MCF 10A (cell line): ENCODE measurements around the gene NLRP5. TPM values are rescaled to one million over a fixed set of nuclear protein-coding genes. Genes with fewer than 3 reads are reported as not detected.

Experiments
- BruUV-seq: library from RNA; stranded (reverse); fragments of 400-500 nt; replicated peaks from 2 replicates; lab custom pipeline; 2021; lab: Mats Ljungman, UMichigan
- CTCF ChIA-PET: fragments of 300-600 bp; sonication (Branson Sonifier 250); formaldehyde crosslinking; extraction: SDS; loops from one replicate; lab custom pipeline; 2021; ENCODE audit warnings: antibody characterized with exemption, inconsistent platforms; lab: Yijun Ruan, JAX
- POLR2A ChIA-PET: fragments of 300-600, 350-650 bp; sonication (Branson Sonifier 250); formaldehyde crosslinking; extraction: SDS; loops from one replicate; lab custom pipeline; 2020; ENCODE audit warnings: antibody characterized with exemption, inconsistent platforms; lab: Yijun Ruan, JAX
- DNase-seq: peaks from one replicate; pipeline ENCODE4 v3.0.0-alpha.2; 2018; ENCODE audit not compliant: unreplicated experiment
- H3K27ac Mint-ChIP-seq: one replicate; pipeline ENCODE4 v1.8.0; 2022; ENCODE audit warnings: mild to moderate bottlenecking, low read depth, mixed read lengths; ENCODE audit not compliant: unreplicated experiment
- H3K27me3 Mint-ChIP-seq: one replicate; pipeline ENCODE4 v1.8.0; 2022; ENCODE audit warnings: mixed read lengths; ENCODE audit not compliant: insufficient read depth, unreplicated experiment
- H3K36me3 Mint-ChIP-seq: one replicate; pipeline ENCODE4 v1.8.0; 2022; ENCODE audit warnings: mild to moderate bottlenecking, moderate library complexity, mixed read lengths; ENCODE audit not compliant: insufficient read depth, unreplicated experiment
- H3K4me1 Mint-ChIP-seq: one replicate; pipeline ENCODE4 v1.8.0; 2022; ENCODE audit warnings: mixed read lengths; ENCODE audit not compliant: insufficient read depth, unreplicated experiment
- H3K4me3 Mint-ChIP-seq: one replicate; pipeline ENCODE4 v1.8.0; 2022; ENCODE audit warnings: mild to moderate bottlenecking, moderate library complexity, mixed read lengths; ENCODE audit not compliant: unreplicated experiment
- H3K9me3 Mint-ChIP-seq: one replicate; pipeline ENCODE4 v1.8.0; 2022; ENCODE audit warnings: mixed read lengths; ENCODE audit not compliant: unreplicated experiment
- intact Hi-C: fragments of 100-400 bp; cut with micrococcal nuclease; formaldehyde crosslinking; loops from 2 replicates; pipeline ENCODE4 v1.14.1; 2022
- total RNA-seq: library from RNA; stranded (reverse); gene quantifications from 2 replicates; pipeline ENCODE4 v1.2.3, GENCODE V29; 2022
- TF ChIP-seq, protein P1 (sequence below): fragments of 200-600 bp; IDR thresholded peaks from one replicate; pipeline ENCODE4 v1.8.0; 2022; ENCODE audit warnings: antibody characterized with exemption, mild to moderate bottlenecking; ENCODE audit not compliant: unreplicated experiment

The NLRP5 gene
- total RNA-seq, 1 experiment from 2014 or later = not detected

DNA sequence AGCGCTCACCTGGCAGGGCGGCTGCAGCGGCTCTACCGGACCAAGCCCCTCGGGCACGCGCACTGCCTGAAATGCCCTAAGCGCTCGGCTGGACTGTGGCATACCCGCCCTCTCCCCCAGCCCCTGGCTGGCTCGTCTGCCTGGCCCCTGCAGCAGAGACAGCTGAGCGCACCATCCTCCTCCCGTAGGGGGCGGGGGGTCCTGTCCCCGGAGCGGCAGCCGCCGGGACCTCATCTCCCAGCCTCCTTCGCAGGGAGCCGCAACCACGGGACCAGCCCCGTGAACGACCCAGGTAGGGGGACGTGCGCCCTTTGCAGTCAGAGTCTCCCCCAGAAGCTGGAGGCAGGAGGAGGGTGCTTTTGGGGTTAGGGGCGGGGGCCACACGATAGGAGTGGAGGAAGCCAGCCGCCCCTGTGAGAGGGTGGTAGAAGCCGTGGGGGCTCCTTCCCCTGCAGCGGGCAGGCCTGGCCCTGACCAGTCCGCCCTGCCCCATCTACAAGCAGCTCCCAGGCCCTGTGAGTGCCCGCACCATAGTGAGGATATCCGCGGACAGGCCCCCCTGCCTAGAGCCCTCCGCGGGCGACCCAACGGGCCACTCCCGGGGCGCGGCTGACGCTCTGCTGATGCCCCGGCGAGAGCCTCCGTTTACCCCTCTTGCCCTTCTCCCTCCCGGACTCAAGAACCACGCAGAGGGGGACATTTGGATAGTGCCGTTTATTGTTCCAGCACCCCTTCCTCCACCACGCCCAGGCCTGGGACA lies 100.3 kb downstream of the NLRP5 start:
- H3K4me3 Mint-ChIP-seq = no peak overlapping the region
- no peak for DNase-seq
- no peak overlapping the region for H3K27ac Mint-ChIP-seq
- no peaks in the 10 kb centered on the region for H3K27me3 Mint-ChIP-seq
- intact Hi-C loops = no loop called here
- peaks cover 33% of the 10 kb centered on the region for H3K36me3 Mint-ChIP-seq
- POLR2A ChIA-PET = no interaction called here
- TF ChIP-seq, protein P1, sequence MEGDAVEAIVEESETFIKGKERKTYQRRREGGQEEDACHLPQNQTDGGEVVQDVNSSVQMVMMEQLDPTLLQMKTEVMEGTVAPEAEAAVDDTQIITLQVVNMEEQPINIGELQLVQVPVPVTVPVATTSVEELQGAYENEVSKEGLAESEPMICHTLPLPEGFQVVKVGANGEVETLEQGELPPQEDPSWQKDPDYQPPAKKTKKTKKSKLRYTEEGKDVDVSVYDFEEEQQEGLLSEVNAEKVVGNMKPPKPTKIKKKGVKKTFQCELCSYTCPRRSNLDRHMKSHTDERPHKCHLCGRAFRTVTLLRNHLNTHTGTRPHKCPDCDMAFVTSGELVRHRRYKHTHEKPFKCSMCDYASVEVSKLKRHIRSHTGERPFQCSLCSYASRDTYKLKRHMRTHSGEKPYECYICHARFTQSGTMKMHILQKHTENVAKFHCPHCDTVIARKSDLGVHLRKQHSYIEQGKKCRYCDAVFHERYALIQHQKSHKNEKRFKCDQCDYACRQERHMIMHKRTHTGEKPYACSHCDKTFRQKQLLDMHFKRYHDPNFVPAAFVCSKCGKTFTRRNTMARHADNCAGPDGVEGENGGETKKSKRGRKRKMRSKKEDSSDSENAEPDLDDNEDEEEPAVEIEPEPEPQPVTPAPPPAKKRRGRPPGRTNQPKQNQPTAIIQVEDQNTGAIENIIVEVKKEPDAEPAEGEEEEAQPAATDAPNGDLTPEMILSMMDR = no peak
- peaks cover 16% of the 10 kb centered on the region for H3K4me1 Mint-ChIP-seq
- H3K9me3 Mint-ChIP-seq = no peaks in the 10 kb centered on the region
- no TSS peak for BruUV-seq
- CTCF ChIA-PET = interaction anchor here (0.5 to 2.7 kb wide), 3 partner anchors 10 to 223 kb away, joined by 4 to 25 read pairs (median 6); no protein-coding TSS in a partner anchor

GRCh38 chr19:56087647-56088496 lies 101.3 kb downstream of the NLRP5 start:
- Mint-ChIP-seq H3K27me3 (no peaks in the 10 kb centered on the region), H3K9me3 (peaks cover 4% of the 10 kb centered on the region), H3K36me3 (peaks cover 42% of the 10 kb centered on the region), H3K27ac (no peak overlapping the region), H3K4me3 (no peak overlapping the region), H3K4me1 (peaks cover 21% of the 10 kb centered on the region)
- TF ChIP-seq, protein P1 = no peak
- intact Hi-C loops = no loop called here
- CTCF ChIA-PET = interaction anchor here (1.2 kb wide), 1 partner anchor 11 kb away, joined by 6 read pairs; no protein-coding TSS in a partner anchor
- POLR2A ChIA-PET = no interaction called here
- no TSS peak for BruUV-seq
- DNase-seq = no peak

DNA sequence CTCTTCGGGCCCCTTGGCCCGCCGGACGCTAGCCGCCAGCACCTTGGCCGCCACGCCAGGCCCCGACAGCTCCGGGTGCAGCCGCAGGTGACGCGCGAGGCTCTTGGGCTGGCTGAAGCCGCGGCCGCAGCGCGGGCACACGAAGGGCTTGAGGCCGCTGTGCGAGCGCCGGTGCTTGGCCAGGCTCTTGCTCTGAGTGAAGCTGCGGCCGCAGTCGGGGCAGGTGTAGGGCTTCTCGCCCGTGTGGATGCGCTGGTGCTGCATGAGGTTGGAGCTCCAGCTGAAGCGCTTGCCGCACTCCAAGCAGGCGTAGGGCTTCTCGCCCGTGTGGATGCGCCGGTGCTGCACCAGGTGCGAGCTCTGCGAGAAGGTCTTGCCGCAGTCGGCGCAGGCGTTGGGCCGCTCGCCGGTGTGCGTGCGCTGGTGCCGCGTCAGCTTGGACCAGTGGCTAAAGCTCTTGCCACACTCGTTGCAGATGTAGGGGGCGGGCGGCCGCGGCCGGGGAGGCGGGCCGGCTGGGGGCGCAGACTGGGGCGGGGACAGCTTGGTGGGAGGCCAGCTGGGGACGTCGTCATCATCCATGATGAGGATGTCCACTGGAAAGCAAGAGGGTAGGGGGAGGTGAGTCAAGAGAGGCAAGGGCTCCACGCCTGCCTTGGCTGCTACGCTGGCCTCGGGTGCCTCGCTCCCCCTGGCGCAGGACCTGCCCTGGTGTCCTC lies 102.1 kb downstream of the NLRP5 start:
- TF ChIP-seq, protein P1 = no peak
- Mint-ChIP-seq H3K27me3 (no peaks in the 10 kb centered on the region), H3K27ac (no peak overlapping the region), H3K9me3 (peaks cover 9% of the 10 kb centered on the region), H3K4me3 (no peak overlapping the region), H3K36me3 (peaks cover 48% of the 10 kb centered on the region), H3K4me1 (peaks cover 25% of the 10 kb centered on the region)
- intact Hi-C loops = no loop called here
- POLR2A ChIA-PET = no interaction called here
- no TSS peak for BruUV-seq
- CTCF ChIA-PET = interaction anchor here (1.2 to 1.3 kb wide), 2 partner anchors 12 to 17 kb away, joined by 4 to 6 read pairs; no protein-coding TSS in a partner anchor
- no peak for DNase-seq
